H1 (cell line): Measurements from ENCODE around the gene YEATS2. TPM values are rescaled to one million over a fixed set of nuclear protein-coding genes. Genes with fewer than 3 reads are reported as not detected.

ENCODE experiments used
- CBX8 ChIP-seq: fragments of 300-800, 300-1000 bp; sonication (generic); IDR thresholded peaks from 2 replicates; pipeline ENCODE4 v1.7.1; 2016; ENCODE audit warnings: low read depth, low read length, borderline replicate concordance
- CEBPB ChIP-seq: IDR thresholded peaks from 2 replicates; pipeline ENCODE4 v1.6.1; 2012; ENCODE audit warnings: low read depth, low read length
- HDAC6 ChIP-seq: IDR thresholded peaks from one replicate; pipeline ENCODE4 v1.7.1; 2012; ENCODE audit warnings: low read depth, mild to moderate bottlenecking, inconsistent platforms, low read length, moderate library complexity
- JUN ChIP-seq: IDR thresholded peaks from 2 replicates; pipeline ENCODE4 v1.6.1; 2011; ENCODE audit warnings: low read depth, mild to moderate bottlenecking, improper control_type of control experiment, low read length
- RXRA ChIP-seq: IDR thresholded peaks from 2 replicates; pipeline ENCODE4 v1.6.1; 2011; ENCODE audit warnings: low read depth, mild to moderate bottlenecking, low read length, moderate library complexity; ENCODE audit not compliant: insufficient read depth
- SP2 ChIP-seq: IDR thresholded peaks from 2 replicates; pipeline ENCODE4 v1.6.1; 2012; ENCODE audit warnings: mild to moderate bottlenecking, low read length, inconsistent platforms
- polyA plus RNA-seq, 7 experiments: library from polyadenylated mRNA; depleted of rRNA in 3 of 7; stranded (reverse) in 5 of 7; unstranded in 2 of 7; fragments of >200 nt in 5 of 7; fragments of 200-250 nt in 2 of 7; gene quantifications; 1 replicate in 5 of 7; 2 replicates in 1 of 7; 4 replicates in 1 of 7; pipeline versions ENCODE4 v1.2.1 to v1.2.3, GENCODE V29; 2011 to 2013; ENCODE audit warnings: missing spikeins in 2 of 7, mixed read lengths in 2 of 7
- total RNA-seq: library from RNA; stranded (reverse); fragmentation: NEBNext Ultra II Directional; extraction: Animal tissue kit (Norgen Biotek cat#: 25700); gene quantifications from 2 replicates; pipeline ENCODE4 v1.2.1, GENCODE V29; 2021

YEATS2 gene
- total and polyA plus RNA-seq, 2 of the 8 experiments (the other 6 are each of a cell fraction or from before 2014, with no cell fraction given), result 35.3 to 53.7 TPM

GRCh38 chr3:183718012-183718411 is 20.4 kb downstream of the YEATS2 start (continued):
- TF ChIP-seq RXRA (no peak), HDAC6 (no peak), JUN (no peak), CEBPB (no peak), SP2 (no peak), CBX8 (no peak)
